Gastroesophageal sphincter (tissue), 4 donors: Measurements from ENCODE around the gene HS3ST4. TPM values are rescaled to one million over a fixed set of nuclear protein-coding genes. Genes with fewer than 3 reads are reported as not detected.
"Not testable (repeated sequence)": the region's sequence is repeated elsewhere in the genome, so short reads cannot be mapped to it uniquely, and the experiment has no call there.

Experiments
- ATAC-seq: fragments of 150-250 bp; one replicate; pipeline ENCODE4 v1.9.1; 2016; ENCODE audit warnings: mild to moderate bottlenecking, moderate library complexity
- H3K27ac ChIP-seq, 4 donors: fragments of 200-600 bp; sonication (generic) in 3 of 4; 1 replicate in 3 of 4; 2 replicates in 1 of 4; pipeline ENCODE4 v1.5.1; 2016 to 2019
- H3K27me3 ChIP-seq: fragments of 200-600 bp; sonication (generic); one replicate; pipeline ENCODE4 v1.5.1; 2019
- H3K36me3 ChIP-seq, 2 donors: fragments of 200-600 bp; sonication (generic); one replicate each; pipeline ENCODE4 v1.5.1; 2019; ENCODE audit warnings: control low read depth in 1 of 2
- H3K4me1 ChIP-seq, 3 donors: fragments of 200-600 bp; sonication (generic); 1 replicate in 2 of 3; 2 replicates in 1 of 3; pipeline ENCODE4 v1.5.1; 2016 to 2019; ENCODE audit warnings: control low read depth in 2 of 3
- H3K4me3 ChIP-seq, 2 donors: fragments of 200-600 bp; sonication (generic); one replicate each; pipeline ENCODE4 v1.5.1; 2019; ENCODE audit warnings: mild to moderate bottlenecking in 1 of 2, moderate library complexity in 1 of 2
- H3K9me3 ChIP-seq, 3 donors: fragments of 200-600 bp; sonication (generic); one replicate each; pipeline ENCODE4 v1.5.1; 2017 to 2019; ENCODE audit warnings: control low read depth in 2 of 3
- CTCF ChIP-seq, 4 experiments: fragments of 200-600 bp in 2 of 4; fragments of 450-650 bp in 2 of 4; sonication (generic) in 1 of 4; IDR thresholded peaks; one replicate each; pipeline ENCODE4 v1.5.1; 2017 to 2019; ENCODE audit warnings: antibody characterized with exemption in 4 of 4, mild to moderate bottlenecking in 2 of 4, moderate library complexity in 2 of 4
- EP300 ChIP-seq: sonication (generic); formaldehyde crosslinking; IDR thresholded peaks from one replicate; pipeline ENCODE4 v1.6.1; 2017; ENCODE audit warnings: antibody characterized with exemption, mild to moderate bottlenecking
- POLR2A ChIP-seq, 2 donors: fragments of 450-650 bp; IDR thresholded peaks; one replicate each; pipeline ENCODE4 v1.6.1; 2017; ENCODE audit warnings: antibody characterized with exemption in 2 of 2, mild to moderate bottlenecking in 2 of 2, moderate library complexity in 1 of 2
- POLR2AphosphoS5 ChIP-seq: sonication (generic); formaldehyde crosslinking; IDR thresholded peaks from one replicate; pipeline ENCODE4 v1.6.1; 2017; ENCODE audit warnings: antibody characterized with exemption
- WGBS, 2 donors: methylation state at CpG; one replicate each; pipeline ENCODE4 v1.1.5; 2018; ENCODE audit warnings: low coverage in 1 of 2; 5-methylcytosine and 5-hydroxymethylcytosine counted together
- total RNA-seq, 4 donors: library from RNA; depleted of rRNA; stranded (reverse); fragments of >200 nt; gene quantifications; one replicate each; pipeline ENCODE4 v1.1.0, GENCODE V29; 2016

The HS3ST4 gene
- total RNA-seq, 4 donors from 2014 or later: 0.12 TPM; not detected in 3

- 46 to 55% methylated on average over 5 to 9 of the region's 9 CpGs for WGBS, 2 donors
- H3K9me3 ChIP-seq: no peaks in the 10 kb centered on the region
Observed at GRCh38 chr16:26026709-26027450, 335.1 kb downstream of the HS3ST4 start.

GRCh38 chr16:26031286-26031685 is 339.5 kb downstream of the HS3ST4 start:
- WGBS, 2 donors: 72 to 84% methylated on average over 6 to 9 of the region's 9 CpGs
- Histone ChIP-seq H3K27ac (no peak overlapping the region), H3K4me1 (no peaks in the 10 kb centered on the region), H3K27me3 (peaks cover 10% of the 10 kb centered on the region), H3K4me3 (no peak overlapping the region), H3K9me3 (no peaks in the 10 kb centered on the region), H3K36me3 (no peaks in the 10 kb centered on the region)
- TF ChIP-seq POLR2A (IDR thresholded peaks at IDR 0.05) (no peak), EP300 (no peak), CTCF (IDR thresholded peaks at IDR 0.05) (no peak)
- ATAC-seq: no peak

More at GRCh38 chr16:26026709-26027450, 335.1 kb downstream of the HS3ST4 start:
- no peaks in the 10 kb centered on the region for H3K36me3 ChIP-seq
- no peak for ATAC-seq
- TF ChIP-seq CTCF (IDR thresholded peaks at IDR 0.05) (no peak), EP300 (no peak), POLR2AphosphoS5 (no peak), POLR2A (IDR thresholded peaks at IDR 0.05) (no peak)
- no peaks in the 10 kb centered on the region for H3K4me1 ChIP-seq
- no peak overlapping the region for H3K27ac ChIP-seq
- no peak overlapping the region for H3K4me3 ChIP-seq
- H3K27me3 ChIP-seq: peaks cover 10% of the 10 kb centered on the region

- H3K9me3 ChIP-seq, H3K27ac ChIP-seq, H3K4me3 ChIP-seq, H3K4me1 ChIP-seq, H3K36me3 ChIP-seq, ATAC-seq: not testable (repeated sequence)
- H3K27me3 ChIP-seq: peaks cover 10% of the 10 kb centered on the region
- 91% methylated on average over 15 of the region's 18 CpGs; no CpG with 5 or more reads in 1 of the 2 donors for WGBS, 2 donors
Observed at GRCh38 chr16:26032661-26033060, 340.9 kb downstream of the HS3ST4 start.

- peaks cover 8% of the 10 kb centered on the region for H3K27me3 ChIP-seq
- no peaks in the 10 kb centered on the region for H3K4me1 ChIP-seq
- ATAC-seq: no peak
- WGBS, 2 donors: 73 to 87% methylated on average over 9 of the region's 9 CpGs
- H3K4me3 ChIP-seq: no peak overlapping the region
- H3K27ac ChIP-seq: no peak overlapping the region
- H3K9me3 ChIP-seq: no peaks in the 10 kb centered on the region
- TF ChIP-seq POLR2AphosphoS5 (no peak), CTCF (IDR thresholded peaks at IDR 0.05) (no peak), POLR2A (IDR thresholded peaks at IDR 0.05) (no peak), EP300 (no peak)
- no peaks in the 10 kb centered on the region for H3K36me3 ChIP-seq
Observed at GRCh38 chr16:26041952-26042668, 350.4 kb downstream of the HS3ST4 start.

GRCh38 chr16:26050472-26050871 is 358.7 kb downstream of the HS3ST4 start:
- no peak for TF ChIP-seq POLR2A (IDR thresholded peaks at IDR 0.05)
- TF ChIP-seq POLR2AphosphoS5: no peak
- no peak for TF ChIP-seq CTCF (IDR thresholded peaks at IDR 0.05)
- no peak for TF ChIP-seq EP300
- no peaks in the 10 kb centered on the region for H3K36me3 ChIP-seq
- 58 to 71% methylated on average over 1 to 2 of the region's 9 CpGs for WGBS, 2 donors

More at GRCh38 chr16:26050472-26050871, 358.7 kb downstream of the HS3ST4 start:
- H3K27ac ChIP-seq: no peak overlapping the region
- H3K4me3 ChIP-seq: no peak overlapping the region
- ATAC-seq: no peak
- no peaks in the 10 kb centered on the region for H3K27me3 ChIP-seq
- H3K4me1 ChIP-seq: no peaks in the 10 kb centered on the region
- H3K9me3 ChIP-seq: no peaks in the 10 kb centered on the region
